Cardiac fibroblast (primary cell): ENCODE results near the gene MTR.

Source experiments
- DNase-seq, 2 donors: peaks; one replicate each; pipeline versions ENCODE4 v3.0.0 to v3.0.0-alpha.2; 2010; ENCODE audit warnings: low read depth in 2 of 2
- H3K4me3 ChIP-seq, 2 donors: replicated peaks in 1 of 2; 1 replicate in 1 of 2; 2 replicates in 1 of 2; pipeline ENCODE4 v1.5.1; 2011; ENCODE audit warnings: low read depth in 2 of 2, low read length in 2 of 2, mild to moderate bottlenecking in 2 of 2, moderate library complexity in 1 of 2
- TF ChIP-seq, protein P1 (sequence below): IDR thresholded peaks from one replicate; pipeline ENCODE4 v1.5.1; 2011; ENCODE audit warnings: low read depth, mild to moderate bottlenecking, low read length, inconsistent platforms

MTR gene

DNA sequence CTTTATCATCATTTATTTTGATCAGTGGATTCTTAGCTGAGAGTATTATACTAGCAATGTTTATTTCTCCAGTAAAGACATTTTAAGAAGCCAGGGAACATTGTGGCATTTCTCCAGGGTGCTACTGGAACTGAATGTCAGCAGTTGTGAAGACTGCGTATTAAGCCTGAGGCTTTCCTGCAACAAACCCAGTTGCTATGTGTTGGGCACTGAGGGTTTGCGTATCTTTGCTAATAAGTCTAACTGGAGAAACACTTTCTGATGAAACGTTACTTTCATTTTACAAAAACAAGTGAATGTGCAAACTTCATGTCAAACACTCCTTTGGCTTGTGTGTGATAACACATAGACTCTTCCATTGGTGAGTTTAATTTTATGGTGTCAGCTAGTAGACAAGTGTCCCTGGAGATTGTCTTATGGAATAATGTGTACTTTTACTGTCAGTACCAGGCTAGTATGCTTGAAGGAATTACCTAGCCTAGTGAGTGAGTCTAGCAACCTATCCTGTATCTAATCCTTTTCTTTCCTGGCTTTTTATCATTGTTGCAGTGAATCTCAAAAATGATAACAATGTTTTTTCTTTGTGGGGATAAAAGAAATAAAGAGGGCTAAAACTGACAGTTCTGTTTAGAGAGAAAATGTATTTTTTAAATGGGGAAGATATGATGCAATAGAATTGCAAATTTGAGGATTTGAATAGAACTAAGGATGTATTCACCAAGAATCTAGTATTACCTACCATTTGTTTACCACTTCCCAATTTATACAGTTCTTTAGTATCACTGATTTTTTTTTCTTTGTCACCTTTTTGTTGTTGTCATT lies 70.1 kb downstream of the MTR start:
- H3K4me3 ChIP-seq, result no peak overlapping the region
- DNase-seq, result no peak
- TF ChIP-seq, protein P1, sequence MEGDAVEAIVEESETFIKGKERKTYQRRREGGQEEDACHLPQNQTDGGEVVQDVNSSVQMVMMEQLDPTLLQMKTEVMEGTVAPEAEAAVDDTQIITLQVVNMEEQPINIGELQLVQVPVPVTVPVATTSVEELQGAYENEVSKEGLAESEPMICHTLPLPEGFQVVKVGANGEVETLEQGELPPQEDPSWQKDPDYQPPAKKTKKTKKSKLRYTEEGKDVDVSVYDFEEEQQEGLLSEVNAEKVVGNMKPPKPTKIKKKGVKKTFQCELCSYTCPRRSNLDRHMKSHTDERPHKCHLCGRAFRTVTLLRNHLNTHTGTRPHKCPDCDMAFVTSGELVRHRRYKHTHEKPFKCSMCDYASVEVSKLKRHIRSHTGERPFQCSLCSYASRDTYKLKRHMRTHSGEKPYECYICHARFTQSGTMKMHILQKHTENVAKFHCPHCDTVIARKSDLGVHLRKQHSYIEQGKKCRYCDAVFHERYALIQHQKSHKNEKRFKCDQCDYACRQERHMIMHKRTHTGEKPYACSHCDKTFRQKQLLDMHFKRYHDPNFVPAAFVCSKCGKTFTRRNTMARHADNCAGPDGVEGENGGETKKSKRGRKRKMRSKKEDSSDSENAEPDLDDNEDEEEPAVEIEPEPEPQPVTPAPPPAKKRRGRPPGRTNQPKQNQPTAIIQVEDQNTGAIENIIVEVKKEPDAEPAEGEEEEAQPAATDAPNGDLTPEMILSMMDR, result no peak

DNA sequence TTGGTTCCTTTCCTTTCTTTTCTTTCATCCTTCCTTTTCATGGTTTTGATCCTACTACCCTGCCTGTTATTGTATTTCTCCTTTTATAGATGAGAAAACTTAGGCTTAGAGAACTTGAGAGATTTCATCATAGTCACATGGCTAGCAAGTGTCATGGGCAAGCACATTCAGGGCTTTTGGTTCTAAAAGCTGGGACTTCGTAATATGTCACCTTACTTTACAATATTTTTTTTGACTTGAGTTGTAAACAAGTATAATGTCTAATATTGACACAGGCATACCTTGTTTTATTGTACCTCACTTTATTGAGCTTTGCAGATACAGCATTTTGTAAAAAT lies 70.7 kb downstream of the MTR start:
- no peak overlapping the region for H3K4me3 ChIP-seq
- TF ChIP-seq, protein P1, result no peak
- no peak for DNase-seq

DNA sequence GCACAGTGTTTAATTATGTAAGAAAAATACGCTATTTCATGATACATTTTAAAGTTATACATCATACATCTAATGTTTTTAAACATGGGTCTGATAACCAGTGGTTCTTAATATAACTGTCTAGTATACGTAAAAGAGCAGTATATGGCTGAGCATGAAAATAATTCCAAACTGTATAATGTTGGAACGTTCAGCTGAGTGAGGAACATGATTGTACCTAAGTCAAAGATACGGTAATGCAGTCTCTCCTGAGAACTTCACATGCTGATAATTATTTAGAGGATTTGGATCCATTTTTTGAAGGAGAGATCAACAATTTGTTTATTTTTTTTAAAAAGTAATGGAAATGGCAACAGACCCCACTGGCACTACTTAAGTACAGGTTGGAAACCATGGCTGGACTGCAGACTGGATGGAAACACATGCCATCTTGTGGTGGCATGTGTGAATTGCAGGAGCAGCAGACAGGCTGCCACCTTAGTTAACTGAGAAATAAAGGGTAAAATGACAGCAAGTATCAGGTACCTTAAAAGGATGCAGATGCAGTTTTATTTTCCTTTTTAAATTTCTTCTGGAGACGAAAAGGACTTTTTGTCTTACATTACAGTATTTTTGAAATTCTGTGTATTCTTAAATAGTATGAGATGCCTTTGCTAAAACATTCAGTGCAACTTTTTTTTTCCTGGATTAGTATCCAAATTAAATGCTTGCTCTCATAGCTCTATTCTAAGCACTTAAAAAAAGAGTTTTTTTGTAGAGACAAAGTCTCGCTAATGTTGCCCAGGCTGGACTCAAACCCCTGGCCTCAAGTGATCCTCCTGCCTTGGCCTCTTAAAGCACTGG lies 73.8 kb downstream of the MTR start:
- peak; percentile 76 to 84 for DNase-seq
- TF ChIP-seq, protein P1, result peak; percentile 97
- no peak overlapping the region for H3K4me3 ChIP-seq

DNA sequence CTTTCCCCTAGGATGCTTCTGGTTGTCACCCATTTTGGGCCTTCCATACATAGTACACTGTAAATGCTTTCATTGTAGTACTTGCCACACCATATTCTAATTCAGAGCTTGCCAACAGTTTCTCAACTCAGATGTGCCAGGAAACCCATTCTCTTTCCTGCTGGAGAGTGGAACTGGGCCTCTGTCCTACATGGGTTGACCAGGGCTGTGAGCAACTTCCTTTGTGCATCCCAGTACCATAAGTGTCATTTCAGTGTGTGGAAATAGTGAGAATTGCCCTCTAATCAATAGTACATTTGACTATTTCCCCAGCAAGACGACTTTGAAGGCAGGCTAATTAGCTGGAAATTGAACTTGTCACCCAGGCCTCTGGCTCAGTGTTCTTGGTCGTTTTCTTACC lies 74.8 kb downstream of the MTR start:
- DNase-seq, result no peak
- H3K4me3 ChIP-seq, result no peak overlapping the region
- TF ChIP-seq, protein P1, result no peak

DNA sequence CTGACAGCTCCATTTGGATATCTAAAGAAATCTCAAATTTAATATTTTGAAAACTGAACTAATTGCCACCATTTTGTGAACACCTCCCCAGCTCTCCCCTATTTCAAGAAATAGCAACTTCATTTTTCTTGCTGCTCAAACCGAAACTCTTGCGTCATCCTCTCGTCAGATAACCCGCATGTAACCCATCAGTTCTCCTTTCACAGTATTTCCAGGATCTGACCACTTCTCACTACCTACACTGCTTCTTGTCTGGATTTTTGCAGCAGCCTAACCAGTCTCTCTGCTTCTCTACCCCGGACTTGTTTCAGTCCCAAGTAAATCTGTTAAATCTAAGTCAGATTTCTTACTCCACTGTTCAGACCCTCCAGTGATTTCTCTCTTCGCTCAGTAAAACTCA lies 75.6 kb downstream of the MTR start:
- TF ChIP-seq, protein P1, result no peak
- DNase-seq, result no peak
- no peak overlapping the region for H3K4me3 ChIP-seq

DNA sequence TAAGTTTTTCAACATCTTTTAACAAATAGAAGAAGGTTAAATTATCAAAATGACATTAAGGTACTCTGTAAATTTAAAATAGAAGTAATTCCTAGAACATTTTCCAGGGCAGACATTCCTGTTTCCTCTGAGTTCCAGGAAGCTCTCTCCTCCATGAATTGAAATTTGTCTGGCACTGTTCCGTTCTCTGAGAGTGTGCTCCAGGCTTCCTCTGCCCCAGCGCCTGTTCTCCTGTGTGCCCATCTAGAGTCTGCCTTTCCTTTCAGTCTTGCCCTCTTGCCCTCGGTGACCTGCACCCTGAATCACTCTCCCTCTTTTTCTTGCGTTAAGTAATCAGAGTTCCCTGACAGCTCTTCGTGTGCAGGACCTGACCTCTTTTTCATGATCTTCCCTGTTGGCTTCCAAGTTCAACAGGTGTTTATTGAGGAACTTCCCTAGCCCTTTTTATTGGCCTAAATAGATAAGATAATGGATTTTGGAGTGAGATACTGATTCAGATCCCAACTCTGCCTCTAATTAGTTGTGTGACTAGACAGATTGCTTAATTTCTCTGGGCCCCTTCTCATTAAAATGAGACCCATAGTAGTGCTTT lies 77.1 kb downstream of the MTR start:
- no peak overlapping the region for H3K4me3 ChIP-seq
- no peak for DNase-seq
- TF ChIP-seq, protein P1, result no peak
